Measurements from ENCODE around the gene CNTN1. TPM values are rescaled to one million over a fixed set of nuclear protein-coding genes. Genes with fewer than 3 reads are reported as not detected.

Gene CNTN1
- total RNA-seq, 5 donors from 2014 or later (not counting 1 experiment from before 2014, with no cell fraction given): not detected

GRCh38 chr12:41053046-41053445 is 360.8 kb downstream of the CNTN1 start:
- WGBS (ENCODE audit: insufficient coverage): no CpG with 5 or more reads among the region's 1 CpG
- no peak overlapping the region for H3K4me3 ChIP-seq (ENCODE audit: control insufficient read depth in 1 of 2, extremely low read depth in 1 of 2, low read length in 1 of 2)
- H3K27me3 Mint-ChIP-seq: no peaks in the 10 kb centered on the region
- H3K4me3 Mint-ChIP-seq: no peak overlapping the region
- H3K36me3 Mint-ChIP-seq: no peaks in the 10 kb centered on the region
- ChIA-PET POLR2A (no interaction called here), CTCF (no interaction called here)
- H3K9me3 ChIP-seq: no peaks in the 10 kb centered on the region
- no peaks in the 10 kb centered on the region for H3K27me3 ChIP-seq (replicated peaks in 1 of 2; ENCODE audit: control insufficient read depth in 2 of 2, extremely low read depth in 1 of 2, insufficient read depth in 2 of 2, low read length in 1 of 2)
- ATAC-seq (replicated peaks in 1 of 4) (no peak), DNase-seq (no peak)
- no peak overlapping the region for H3K27ac Mint-ChIP-seq
- H3K36me3 ChIP-seq (ENCODE audit: control insufficient read depth in 2 of 2, extremely low read depth in 1 of 2, insufficient read depth in 1 of 2, low read length in 1 of 2): no peaks in the 10 kb centered on the region
- no peaks in the 10 kb centered on the region for H3K4me1 Mint-ChIP-seq
- peaks cover 0 to 8% (median 0%) of the 10 kb centered on the region in 3 donors for H3K9me3 Mint-ChIP-seq
- no peaks in the 10 kb centered on the region for H3K4me1 ChIP-seq (ENCODE audit: control insufficient read depth in 1 of 2, extremely low read depth in 1 of 2, insufficient read depth in 2 of 2, low read length in 2 of 2)
- no peak overlapping the region for H3K27ac ChIP-seq (ENCODE audit: low read length)

- no peak overlapping the region for H3K4me3 ChIP-seq (ENCODE audit: control insufficient read depth in 1 of 2, extremely low read depth in 1 of 2, low read length in 1 of 2)
- no peaks in the 10 kb centered on the region for H3K4me1 Mint-ChIP-seq
- H3K36me3 ChIP-seq (ENCODE audit: control insufficient read depth in 2 of 2, extremely low read depth in 1 of 2, insufficient read depth in 1 of 2, low read length in 1 of 2): no peaks in the 10 kb centered on the region
- WGBS (ENCODE audit: insufficient coverage): no CpG with 5 or more reads among the region's 3 CpGs
- no peaks in the 10 kb centered on the region for H3K9me3 ChIP-seq
- ChIA-PET CTCF (interaction anchor here in 1 of 2 donors (0.6 kb wide), 1 partner anchor 88 kb away, joined by 3 read pairs; no protein-coding TSS in a partner anchor), POLR2A (no interaction called here)
- no peaks in the 10 kb centered on the region for H3K4me1 ChIP-seq (ENCODE audit: control insufficient read depth in 1 of 2, extremely low read depth in 1 of 2, insufficient read depth in 2 of 2, low read length in 2 of 2)
- H3K27me3 ChIP-seq (replicated peaks in 1 of 2; ENCODE audit: control insufficient read depth in 2 of 2, extremely low read depth in 1 of 2, insufficient read depth in 2 of 2, low read length in 1 of 2): no peaks in the 10 kb centered on the region
- no peaks in the 10 kb centered on the region for H3K36me3 Mint-ChIP-seq
- no peaks in the 10 kb centered on the region for H3K27me3 Mint-ChIP-seq
- no peak overlapping the region for H3K4me3 Mint-ChIP-seq
- ATAC-seq (replicated peaks in 1 of 4): no peak
- DNase-seq: no peak
- H3K9me3 Mint-ChIP-seq: peaks cover 0 to 8% (median 0%) of the 10 kb centered on the region in 3 donors
- H3K27ac Mint-ChIP-seq: no peak overlapping the region
- H3K27ac ChIP-seq (ENCODE audit: low read length): no peak overlapping the region
Measured at GRCh38 chr12:41055875-41056577, 363.8 kb downstream of the CNTN1 start.

DNA sequence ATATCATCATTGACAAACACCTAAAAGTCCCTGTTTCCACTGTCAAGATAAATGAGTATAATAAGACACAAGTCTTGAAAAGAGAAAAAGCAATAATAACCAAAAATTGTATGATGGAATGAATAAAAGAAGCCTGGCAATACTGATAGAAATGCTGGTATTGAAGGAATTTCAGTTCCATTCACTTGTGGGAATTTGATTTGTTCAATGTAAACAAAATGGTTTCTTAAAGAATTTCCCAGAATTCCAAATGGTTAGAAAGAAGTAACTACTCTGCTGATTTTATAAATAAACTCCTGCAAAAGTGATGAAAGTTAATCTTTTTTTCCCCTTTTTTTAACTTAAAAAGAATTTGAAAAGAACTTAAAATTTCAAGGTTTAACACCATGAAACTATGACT is 366.0 kb downstream of the CNTN1 start:
- H3K27me3 Mint-ChIP-seq: no peaks in the 10 kb centered on the region
- no peaks in the 10 kb centered on the region for H3K9me3 ChIP-seq
- POLR2A ChIA-PET: no interaction called here
- no peak overlapping the region for H3K27ac ChIP-seq (ENCODE audit: low read length)
- no peaks in the 10 kb centered on the region for H3K36me3 Mint-ChIP-seq
- ATAC-seq (replicated peaks in 1 of 4): no peak
- H3K27ac Mint-ChIP-seq: no peak overlapping the region
- peaks cover 0 to 8% (median 0%) of the 10 kb centered on the region in 3 donors for H3K9me3 Mint-ChIP-seq
- no peaks in the 10 kb centered on the region for H3K4me1 Mint-ChIP-seq
- no peaks in the 10 kb centered on the region for H3K36me3 ChIP-seq (ENCODE audit: control insufficient read depth in 2 of 2, extremely low read depth in 1 of 2, insufficient read depth in 1 of 2, low read length in 1 of 2)
- no peaks in the 10 kb centered on the region for H3K4me1 ChIP-seq (ENCODE audit: control insufficient read depth in 1 of 2, extremely low read depth in 1 of 2, insufficient read depth in 2 of 2, low read length in 2 of 2)
- H3K27me3 ChIP-seq (replicated peaks in 1 of 2; ENCODE audit: control insufficient read depth in 2 of 2, extremely low read depth in 1 of 2, insufficient read depth in 2 of 2, low read length in 1 of 2): no peaks in the 10 kb centered on the region
- CTCF ChIA-PET: no interaction called here
- no peak overlapping the region for H3K4me3 Mint-ChIP-seq
- no peak overlapping the region for H3K4me3 ChIP-seq (ENCODE audit: control insufficient read depth in 1 of 2, extremely low read depth in 1 of 2, low read length in 1 of 2)
- DNase-seq: no peak

GRCh38 chr12:41061192-41061591 is 369.0 kb downstream of the CNTN1 start:
- POLR2A ChIA-PET: no interaction called here
- no CpG with 5 or more reads among the region's 2 CpGs for WGBS (ENCODE audit: insufficient coverage)
- no peaks in the 10 kb centered on the region for H3K9me3 ChIP-seq
- ATAC-seq (replicated peaks in 1 of 4): no peak
- CTCF ChIA-PET: no interaction called here
- no peak overlapping the region for H3K27ac Mint-ChIP-seq
- no peak overlapping the region for H3K4me3 ChIP-seq (ENCODE audit: control insufficient read depth in 1 of 2, extremely low read depth in 1 of 2, low read length in 1 of 2)
- H3K27me3 ChIP-seq (replicated peaks in 1 of 2; ENCODE audit: control insufficient read depth in 2 of 2, extremely low read depth in 1 of 2, insufficient read depth in 2 of 2, low read length in 1 of 2): no peaks in the 10 kb centered on the region
- H3K27me3 Mint-ChIP-seq: no peaks in the 10 kb centered on the region
- H3K4me1 Mint-ChIP-seq: no peaks in the 10 kb centered on the region
- no peaks in the 10 kb centered on the region for H3K4me1 ChIP-seq (ENCODE audit: control insufficient read depth in 1 of 2, extremely low read depth in 1 of 2, insufficient read depth in 2 of 2, low read length in 2 of 2)
- H3K4me3 Mint-ChIP-seq: no peak overlapping the region
- DNase-seq: no peak
- H3K27ac ChIP-seq (ENCODE audit: low read length): no peak overlapping the region
- no peaks in the 10 kb centered on the region for H3K36me3 Mint-ChIP-seq
- peaks cover 0 to 8% (median 0%) of the 10 kb centered on the region in 3 donors for H3K9me3 Mint-ChIP-seq
- no peaks in the 10 kb centered on the region for H3K36me3 ChIP-seq (ENCODE audit: control insufficient read depth in 2 of 2, extremely low read depth in 1 of 2, insufficient read depth in 1 of 2, low read length in 1 of 2)

DNA sequence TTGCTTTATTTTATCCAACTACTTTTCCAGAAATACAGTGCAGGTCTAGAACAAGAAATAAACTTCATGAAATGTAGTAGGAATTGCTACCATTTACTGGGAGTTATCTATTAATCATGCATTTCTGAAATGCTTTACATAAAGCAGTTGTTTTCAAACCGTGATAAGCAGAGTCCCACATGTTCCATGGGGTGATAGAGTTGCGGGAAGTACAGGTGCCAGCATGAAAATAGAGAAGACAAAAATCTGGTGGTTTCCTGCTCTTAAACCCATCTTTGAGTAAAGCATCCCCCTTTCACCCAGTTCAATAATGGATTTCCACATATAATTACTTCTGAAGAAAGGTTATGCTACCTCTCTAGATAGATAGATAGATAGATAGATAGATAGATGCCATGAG is 372.2 kb downstream of the CNTN1 start:
- Histone ChIP-seq H3K4me1 (ENCODE audit: control insufficient read depth in 1 of 2, extremely low read depth in 1 of 2, insufficient read depth in 2 of 2, low read length in 2 of 2) (no peaks in the 10 kb centered on the region), H3K4me3 (ENCODE audit: control insufficient read depth in 1 of 2, extremely low read depth in 1 of 2, low read length in 1 of 2) (no peak overlapping the region), H3K9me3 (no peaks in the 10 kb centered on the region), H3K36me3 (ENCODE audit: control insufficient read depth in 2 of 2, extremely low read depth in 1 of 2, insufficient read depth in 1 of 2, low read length in 1 of 2) (no peaks in the 10 kb centered on the region), H3K27me3 (replicated peaks in 1 of 2; ENCODE audit: control insufficient read depth in 2 of 2, extremely low read depth in 1 of 2, insufficient read depth in 2 of 2, low read length in 1 of 2) (no peaks in the 10 kb centered on the region), H3K27ac (ENCODE audit: low read length) (no peak overlapping the region)
- ATAC-seq (replicated peaks in 1 of 4) (no peak), DNase-seq (no peak)
- Mint-ChIP-seq H3K9me3 (no peaks in the 10 kb centered on the region), H3K4me3 (no peak overlapping the region), H3K27me3 (no peaks in the 10 kb centered on the region), H3K27ac (no peak overlapping the region), H3K4me1 (no peaks in the 10 kb centered on the region), H3K36me3 (no peaks in the 10 kb centered on the region)
- no CpG with 5 or more reads among the region's 2 CpGs for WGBS (ENCODE audit: insufficient coverage)
- POLR2A ChIA-PET: no interaction called here
- CTCF ChIA-PET: no interaction called here

- no peaks in the 10 kb centered on the region for H3K9me3 ChIP-seq
- no peak for ATAC-seq (replicated peaks in 1 of 4)
- Mint-ChIP-seq H3K4me3 (no peak overlapping the region), H3K27me3 (no peaks in the 10 kb centered on the region), H3K36me3 (no peaks in the 10 kb centered on the region), H3K9me3 (no peaks in the 10 kb centered on the region), H3K4me1 (no peaks in the 10 kb centered on the region), H3K27ac (no peak overlapping the region)
- no peaks in the 10 kb centered on the region for H3K4me1 ChIP-seq (ENCODE audit: control insufficient read depth in 1 of 2, extremely low read depth in 1 of 2, insufficient read depth in 2 of 2, low read length in 2 of 2)
- H3K36me3 ChIP-seq (ENCODE audit: control insufficient read depth in 2 of 2, extremely low read depth in 1 of 2, insufficient read depth in 1 of 2, low read length in 1 of 2): no peaks in the 10 kb centered on the region
- no peak overlapping the region for H3K4me3 ChIP-seq (ENCODE audit: control insufficient read depth in 1 of 2, extremely low read depth in 1 of 2, low read length in 1 of 2)
- H3K27me3 ChIP-seq (replicated peaks in 1 of 2; ENCODE audit: control insufficient read depth in 2 of 2, extremely low read depth in 1 of 2, insufficient read depth in 2 of 2, low read length in 1 of 2): no peaks in the 10 kb centered on the region
- ChIA-PET CTCF (no interaction called here), POLR2A (no interaction called here)
- DNase-seq: no peak
- 100% methylated on average over 1 of the region's 3 CpGs for WGBS (ENCODE audit: insufficient coverage)
- H3K27ac ChIP-seq (ENCODE audit: low read length): no peak overlapping the region
Measured at GRCh38 chr12:41067941-41068645, 375.9 kb downstream of the CNTN1 start.

Measured in T-cell (primary cell).